ENCODE measurements around the gene GNG10.
"Not testable (repeated sequence)": the region's sequence is repeated elsewhere in the genome, so short reads cannot be mapped to it uniquely, and the experiment has no call there.

GRCh38 chr9:111617349-111617748, 44.1 kb upstream of the GNG10 start:
- TF ChIP-seq, protein P1, sequence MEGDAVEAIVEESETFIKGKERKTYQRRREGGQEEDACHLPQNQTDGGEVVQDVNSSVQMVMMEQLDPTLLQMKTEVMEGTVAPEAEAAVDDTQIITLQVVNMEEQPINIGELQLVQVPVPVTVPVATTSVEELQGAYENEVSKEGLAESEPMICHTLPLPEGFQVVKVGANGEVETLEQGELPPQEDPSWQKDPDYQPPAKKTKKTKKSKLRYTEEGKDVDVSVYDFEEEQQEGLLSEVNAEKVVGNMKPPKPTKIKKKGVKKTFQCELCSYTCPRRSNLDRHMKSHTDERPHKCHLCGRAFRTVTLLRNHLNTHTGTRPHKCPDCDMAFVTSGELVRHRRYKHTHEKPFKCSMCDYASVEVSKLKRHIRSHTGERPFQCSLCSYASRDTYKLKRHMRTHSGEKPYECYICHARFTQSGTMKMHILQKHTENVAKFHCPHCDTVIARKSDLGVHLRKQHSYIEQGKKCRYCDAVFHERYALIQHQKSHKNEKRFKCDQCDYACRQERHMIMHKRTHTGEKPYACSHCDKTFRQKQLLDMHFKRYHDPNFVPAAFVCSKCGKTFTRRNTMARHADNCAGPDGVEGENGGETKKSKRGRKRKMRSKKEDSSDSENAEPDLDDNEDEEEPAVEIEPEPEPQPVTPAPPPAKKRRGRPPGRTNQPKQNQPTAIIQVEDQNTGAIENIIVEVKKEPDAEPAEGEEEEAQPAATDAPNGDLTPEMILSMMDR (IDR thresholded peaks at IDR 0.05; ENCODE audit: insufficient read depth, low read depth, low read length) = not testable (repeated sequence)
- not testable (repeated sequence) for TF ChIP-seq EZH2 (IDR thresholded peaks at IDR 0.05; ENCODE audit: insufficient read depth, low read length)

All from astrocyte (in vitro differentiated cells and primary cell).